HFFc6 (cell line): ENCODE measurements around the gene HLA-DOB. TPM values are rescaled to one million over a fixed set of nuclear protein-coding genes. Genes with fewer than 3 reads are reported as not detected.

Experiments used
- DNase-seq: peaks from one replicate; pipeline ENCODE4 v3.0.0-alpha.2; 2018
- H3K27ac Mint-ChIP-seq: 2 replicates; pipeline ENCODE4 v1.8.0; 2020; ENCODE audit warnings: mild to moderate bottlenecking, mixed read lengths
- H3K27me3 Mint-ChIP-seq: 2 replicates; pipeline ENCODE4 v1.8.0; 2021; ENCODE audit warnings: mild to moderate bottlenecking, moderate library complexity, mixed read lengths; ENCODE audit not compliant: insufficient read depth
- H3K36me3 Mint-ChIP-seq: 2 replicates; pipeline ENCODE4 v1.8.0; 2021; ENCODE audit warnings: low read depth, mixed read lengths
- H3K4me1 Mint-ChIP-seq: 2 replicates; pipeline ENCODE4 v1.8.0; 2020; ENCODE audit warnings: low read depth, mixed read lengths
- H3K4me3 Mint-ChIP-seq: 2 replicates; pipeline ENCODE4 v1.8.0; 2020; ENCODE audit warnings: mild to moderate bottlenecking, moderate library complexity, mixed read lengths
- H3K9me3 Mint-ChIP-seq: 2 replicates; pipeline ENCODE4 v1.8.0; 2020; ENCODE audit warnings: mild to moderate bottlenecking, mixed read lengths
- CTCF ChIP-seq: fragments of 200-600 bp; sonication (generic); IDR thresholded peaks from 2 replicates; pipeline ENCODE4 v1.5.0; 2021; ENCODE audit warnings: antibody characterized with exemption, mild to moderate bottlenecking
- total RNA-seq, 6 experiments: library from RNA; stranded (reverse); fragmentation: NEBNext Ultra II Directional; extraction: Animal tissue kit (Norgen Biotek cat#: 25700); gene quantifications; 2 replicates in 1 of 6; 3 replicates in 5 of 6; pipeline ENCODE4 v1.2.3, GENCODE V29; 2021

Gene HLA-DOB
- total RNA-seq, 6 experiments from 2014 or later, result 0.14 to 0.28 TPM; not detected in 4

DNA sequence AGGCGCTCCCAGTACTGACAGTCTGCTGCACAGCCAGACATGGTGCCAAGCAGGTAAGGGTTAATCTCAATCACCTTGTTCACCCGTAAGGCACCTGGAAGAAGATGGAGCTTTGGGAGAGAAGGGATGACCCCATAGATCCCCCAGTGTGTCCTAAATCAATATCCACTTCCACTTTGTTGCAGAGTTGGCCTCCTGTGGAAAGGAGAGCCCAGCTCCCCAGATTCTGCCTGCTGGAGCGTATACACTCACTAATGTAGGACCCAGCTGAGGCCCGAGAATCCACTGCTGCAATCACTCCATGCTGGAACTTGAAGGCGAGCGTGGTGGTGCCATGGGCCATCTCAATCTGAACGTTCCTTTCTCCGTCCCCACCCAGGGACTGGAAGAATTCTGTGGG lies 25.9 kb upstream of the HLA-DOB start:
- TF ChIP-seq CTCF, result no peak
- Mint-ChIP-seq H3K4me3 (peak overlapping the region; percentile 99), H3K36me3 (peaks cover 23% of the 10 kb centered on the region), H3K27ac (peak overlapping the region; percentile 98), H3K4me1 (peaks cover 29% of the 10 kb centered on the region), H3K9me3 (no peaks in the 10 kb centered on the region), H3K27me3 (peaks cover 6% of the 10 kb centered on the region)
- no peak for DNase-seq

GRCh38 chr6:32842021-32842650 lies 25.3 kb upstream of the HLA-DOB start:
- peak overlapping the region; percentile 8; the same call in 1 of the 2 replicates for H3K27ac Mint-ChIP-seq
- peaks cover 18% of the 10 kb centered on the region for H3K36me3 Mint-ChIP-seq
- no peak for DNase-seq
- TF ChIP-seq CTCF, result no peak
- no peaks in the 10 kb centered on the region for H3K9me3 Mint-ChIP-seq
- peaks cover 6% of the 10 kb centered on the region for H3K27me3 Mint-ChIP-seq
- H3K4me3 Mint-ChIP-seq, result no peak overlapping the region
- H3K4me1 Mint-ChIP-seq, result peaks cover 34% of the 10 kb centered on the region

GRCh38 chr6:32840604-32841246 lies 23.9 kb upstream of the HLA-DOB start:
- Mint-ChIP-seq H3K27ac (no peak overlapping the region), H3K4me3 (no peak overlapping the region), H3K4me1 (peaks cover 48% of the 10 kb centered on the region), H3K27me3 (peaks cover 6% of the 10 kb centered on the region), H3K36me3 (peaks cover 15% of the 10 kb centered on the region), H3K9me3 (no peaks in the 10 kb centered on the region)
- TF ChIP-seq CTCF, result no peak
- DNase-seq, result no peak

GRCh38 chr6:32839356-32839755 lies 22.6 kb upstream of the HLA-DOB start:
- Mint-ChIP-seq H3K27me3 (peaks cover 4% of the 10 kb centered on the region), H3K4me3 (no peak overlapping the region), H3K9me3 (no peaks in the 10 kb centered on the region), H3K4me1 (peaks cover 46% of the 10 kb centered on the region), H3K36me3 (peaks cover 15% of the 10 kb centered on the region), H3K27ac (no peak overlapping the region)
- no peak for DNase-seq
- no peak for TF ChIP-seq CTCF

GRCh38 chr6:32838114-32838958 lies 21.5 kb upstream of the HLA-DOB start, which contains the start of gene TAP2:
TSS of gene TAP2 (minus strand) at chr6:32838739. CDS start at chr6:32838233, 506 bp downstream.
- DNase-seq, result peak; percentile 91
- Mint-ChIP-seq H3K9me3 (no peaks in the 10 kb centered on the region), H3K27ac (peak within 1 kb of the TSS; percentile 85), H3K27me3 (peaks cover 3% of the 10 kb centered on the region; the same call in 1 of the 2 replicates), H3K4me3 (peak within 1 kb of the TSS; percentile 88), H3K36me3 (peaks cover 22% of the 10 kb centered on the region), H3K4me1 (peaks cover 41% of the 10 kb centered on the region)
- TF ChIP-seq CTCF, result peak; percentile 97
